Panc1 (cell line): ENCODE measurements around the gene MARCHF3.

Experiments used
- CTCF ChIP-seq: fragments of 450-650 bp; IDR thresholded peaks from 2 replicates; pipeline ENCODE4 v1.5.1; 2017; ENCODE audit warnings: mild to moderate bottlenecking
- POLR2AphosphoS5 ChIP-seq: IDR thresholded peaks from 2 replicates; pipeline ENCODE4 v1.6.1; 2012; ENCODE audit warnings: mild to moderate bottlenecking, low read depth, low read length, moderate library complexity
- TCF7L2 ChIP-seq: IDR thresholded peaks from 2 replicates; pipeline ENCODE4 v1.6.1; 2011; ENCODE audit warnings: mild to moderate bottlenecking, low read depth, low read length, inconsistent platforms
- TF ChIP-seq, protein P1 (sequence below), 2 experiments: IDR thresholded peaks; 2 replicates each; pipeline ENCODE4 v1.6.1; 2011 to 2012; ENCODE audit warnings: low read depth in 2 of 2, control low read depth in 1 of 2, low read length in 1 of 2, mild to moderate bottlenecking in 1 of 2, moderate library complexity in 1 of 2; ENCODE audit not compliant: insufficient read depth in 1 of 2

DNA sequence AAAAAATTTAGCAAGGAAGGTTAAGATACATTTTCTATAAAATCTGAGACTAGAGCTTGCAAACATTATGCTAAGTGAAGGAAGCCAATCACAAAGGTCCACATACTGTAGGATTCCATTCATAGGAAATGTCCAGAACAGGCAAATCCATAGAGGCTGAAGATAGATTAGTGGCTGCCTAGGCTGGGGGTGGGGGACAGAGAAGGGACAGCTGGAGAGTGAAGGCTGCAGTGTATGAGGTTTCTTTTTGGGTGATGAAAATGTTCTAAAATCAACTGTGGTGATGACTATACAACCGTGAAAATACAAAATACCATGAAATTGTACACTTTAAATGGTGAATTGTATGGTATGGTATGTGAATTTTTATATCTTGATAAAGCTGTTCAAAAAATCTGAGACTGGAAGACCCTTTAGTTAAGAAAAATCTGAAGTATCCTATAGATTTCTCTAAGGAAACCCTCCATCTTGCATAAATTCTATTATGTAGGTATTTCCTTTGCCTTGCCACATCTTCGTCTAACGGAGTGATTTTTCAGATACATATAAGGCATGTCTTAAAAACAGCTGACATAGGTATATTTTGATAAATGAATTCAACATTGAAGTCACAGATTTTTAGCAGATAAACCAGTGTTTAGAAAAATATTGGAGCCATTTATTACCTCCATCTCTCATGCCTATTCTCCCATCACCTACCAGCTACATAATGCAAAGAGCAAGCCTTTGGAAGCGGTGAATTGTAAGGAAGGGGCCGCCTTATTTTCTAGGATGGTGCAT lies 132.3 kb downstream of the MARCHF3 start:
- TF ChIP-seq CTCF (no peak), TCF7L2 (no peak), POLR2AphosphoS5 (no peak)
- TF ChIP-seq, protein P1, sequence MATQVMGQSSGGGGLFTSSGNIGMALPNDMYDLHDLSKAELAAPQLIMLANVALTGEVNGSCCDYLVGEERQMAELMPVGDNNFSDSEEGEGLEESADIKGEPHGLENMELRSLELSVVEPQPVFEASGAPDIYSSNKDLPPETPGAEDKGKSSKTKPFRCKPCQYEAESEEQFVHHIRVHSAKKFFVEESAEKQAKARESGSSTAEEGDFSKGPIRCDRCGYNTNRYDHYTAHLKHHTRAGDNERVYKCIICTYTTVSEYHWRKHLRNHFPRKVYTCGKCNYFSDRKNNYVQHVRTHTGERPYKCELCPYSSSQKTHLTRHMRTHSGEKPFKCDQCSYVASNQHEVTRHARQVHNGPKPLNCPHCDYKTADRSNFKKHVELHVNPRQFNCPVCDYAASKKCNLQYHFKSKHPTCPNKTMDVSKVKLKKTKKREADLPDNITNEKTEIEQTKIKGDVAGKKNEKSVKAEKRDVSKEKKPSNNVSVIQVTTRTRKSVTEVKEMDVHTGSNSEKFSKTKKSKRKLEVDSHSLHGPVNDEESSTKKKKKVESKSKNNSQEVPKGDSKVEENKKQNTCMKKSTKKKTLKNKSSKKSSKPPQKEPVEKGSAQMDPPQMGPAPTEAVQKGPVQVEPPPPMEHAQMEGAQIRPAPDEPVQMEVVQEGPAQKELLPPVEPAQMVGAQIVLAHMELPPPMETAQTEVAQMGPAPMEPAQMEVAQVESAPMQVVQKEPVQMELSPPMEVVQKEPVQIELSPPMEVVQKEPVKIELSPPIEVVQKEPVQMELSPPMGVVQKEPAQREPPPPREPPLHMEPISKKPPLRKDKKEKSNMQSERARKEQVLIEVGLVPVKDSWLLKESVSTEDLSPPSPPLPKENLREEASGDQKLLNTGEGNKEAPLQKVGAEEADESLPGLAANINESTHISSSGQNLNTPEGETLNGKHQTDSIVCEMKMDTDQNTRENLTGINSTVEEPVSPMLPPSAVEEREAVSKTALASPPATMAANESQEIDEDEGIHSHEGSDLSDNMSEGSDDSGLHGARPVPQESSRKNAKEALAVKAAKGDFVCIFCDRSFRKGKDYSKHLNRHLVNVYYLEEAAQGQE (IDR thresholded peaks at IDR 0.05; ENCODE audit: insufficient read depth in 1 of 2, low read depth in 2 of 2, low read length in 1 of 2) = no peak
